ENCODE results near the gene CDSN.

The CDSN gene

GRCh38 chr6:31114970-31115849 is 5.0 kb downstream of the CDSN start:
- DNase-seq, result no peak

DNA sequence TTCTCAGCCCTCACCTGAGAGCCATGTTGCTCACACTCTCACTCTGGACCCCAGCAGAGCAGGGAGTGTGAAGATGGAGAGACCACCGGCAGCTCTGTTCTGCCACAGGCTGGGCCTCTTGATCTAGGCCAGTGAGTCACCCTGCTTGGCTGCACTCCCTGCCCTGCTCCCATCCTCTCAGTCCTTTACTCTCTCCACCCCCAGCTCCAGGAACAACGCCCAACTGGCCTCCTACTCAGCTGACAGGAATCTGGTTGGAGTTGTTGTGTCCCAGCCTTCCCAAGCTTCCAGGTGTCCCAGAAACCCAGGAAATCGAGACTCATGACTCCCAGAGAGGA is 5.7 kb downstream of the CDSN start, which contains the start of gene PSORS1C1:
Gene PSORS1C1, plus strand, starts transcription at position 260 of the 338 bp plus-strand sequence. CDS start 14,833 bp downstream, outside the sequence.
- no peak for DNase-seq

DNA sequence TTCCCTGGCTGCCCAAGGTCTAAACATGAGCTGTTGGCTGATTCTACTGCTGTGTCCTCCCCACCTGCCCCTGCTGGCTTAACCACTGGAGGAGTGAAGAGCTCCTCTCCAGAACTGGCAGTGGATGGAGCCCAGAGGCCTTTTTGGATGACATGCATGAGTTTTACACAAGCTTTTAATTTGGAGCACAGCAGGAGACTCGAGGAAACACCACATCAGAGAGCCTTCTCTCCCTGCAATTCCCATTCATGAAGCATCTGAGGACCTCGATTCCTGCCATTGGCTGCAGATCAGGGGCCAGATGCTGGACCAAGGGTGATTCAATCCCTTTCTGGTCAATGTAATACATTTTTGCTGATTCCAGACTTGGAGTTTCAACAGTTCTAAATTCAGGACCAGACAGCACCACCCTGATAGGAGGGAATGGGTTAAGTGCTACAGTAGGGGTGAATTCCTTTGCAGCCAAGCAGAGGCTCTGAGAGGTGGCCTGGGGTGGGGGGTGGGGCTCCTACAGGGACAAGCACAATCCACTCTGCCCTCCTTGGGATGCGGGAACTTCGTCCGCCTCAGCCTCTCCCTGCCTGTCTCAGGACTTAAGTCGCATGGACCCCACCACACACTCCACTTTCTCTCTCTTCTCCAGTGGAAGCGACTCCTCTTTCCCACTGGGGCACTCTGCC is 6.2 kb downstream of the CDSN start:
- no peak for DNase-seq

GRCh38 chr6:31112478-31112877 is 7.8 kb downstream of the CDSN start, which contains the start of gene C6orf15:
Gene C6orf15 (minus strand): TSS chr6:31112575. CDS start chr6:31112555, 20 bp downstream.
- DNase-seq, result no peak

- no peak for DNase-seq
Observed at GRCh38 chr6:31111712-31112111, 8.5 kb downstream of the CDSN start.

DNA sequence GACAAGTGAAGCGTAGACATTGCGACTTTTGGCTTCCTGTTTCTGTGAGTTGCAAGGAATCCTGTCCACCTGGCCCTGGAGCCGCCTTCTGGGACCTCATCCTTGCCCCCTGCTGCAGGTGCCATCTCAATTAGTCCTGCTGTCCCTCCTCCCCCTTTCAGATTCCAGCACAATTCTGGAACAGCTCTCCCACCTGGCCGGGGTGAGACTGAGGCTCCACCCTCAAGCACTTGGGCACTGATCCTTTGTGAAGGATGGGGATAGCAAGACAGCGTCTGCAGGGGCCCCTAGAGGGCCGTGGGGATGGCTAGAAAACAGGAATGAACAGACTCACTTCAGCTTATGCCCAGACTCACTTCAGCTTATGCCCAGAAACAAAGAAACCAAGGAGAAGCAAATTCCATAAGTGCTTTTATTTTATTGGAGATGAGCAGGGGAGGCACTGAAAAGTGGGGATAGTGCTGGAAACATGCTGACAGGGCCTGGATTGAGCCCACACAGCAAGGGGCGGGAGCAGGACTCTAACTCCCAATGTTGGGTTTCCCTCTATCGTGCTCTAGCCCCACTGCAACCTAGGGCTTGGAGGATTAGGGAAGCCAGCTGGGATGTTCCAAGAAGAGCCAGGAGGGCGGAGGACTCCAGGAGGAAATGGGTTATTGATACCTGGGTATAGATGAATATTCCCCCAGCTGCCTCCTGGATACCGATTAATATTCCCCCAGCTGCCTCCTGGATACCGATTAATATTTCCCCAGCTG is 9.2 kb downstream of the CDSN start:
- DNase-seq, result no peak

DNA sequence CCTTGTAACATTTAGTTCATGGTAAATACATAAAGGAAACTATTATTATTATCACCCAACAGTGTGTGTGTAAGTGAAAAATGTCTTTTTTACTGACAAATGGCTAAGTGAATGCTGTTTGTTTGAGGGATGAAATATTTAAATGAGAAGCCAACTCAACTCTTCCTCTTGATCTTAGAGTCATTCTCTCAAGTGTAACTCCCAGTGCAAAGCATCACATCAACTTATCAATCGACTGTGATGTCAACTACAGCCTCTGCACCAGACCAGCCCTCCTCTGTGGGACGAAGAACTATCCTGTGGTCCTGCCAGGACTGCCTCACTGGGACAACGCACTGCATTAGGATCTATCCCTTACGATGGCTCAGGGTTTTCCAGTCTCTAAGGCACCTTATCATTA is 13.2 kb downstream of the CDSN start:
- DNase-seq, result no peak

DNA sequence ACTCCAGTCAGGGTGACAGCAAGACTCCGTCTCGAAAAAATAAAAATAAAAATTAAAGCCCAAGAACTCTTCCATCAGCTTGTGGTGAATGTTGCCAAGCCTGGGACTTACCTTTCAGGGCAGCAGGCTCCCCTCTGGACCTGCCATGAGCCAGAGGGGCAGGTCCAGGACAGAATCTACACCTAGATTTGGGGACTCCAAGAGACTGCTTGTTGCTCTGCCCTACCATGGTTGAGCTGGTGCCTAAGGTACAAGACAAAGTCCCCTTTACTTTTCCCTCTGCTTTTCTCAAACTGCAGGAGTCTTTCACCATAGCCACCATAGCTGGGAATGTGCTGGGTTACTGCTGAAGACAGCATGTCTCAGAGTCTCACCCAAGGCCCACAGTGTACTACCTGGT is 17.1 kb downstream of the CDSN start:
- DNase-seq, result no peak

- DNase-seq, result no peak
Observed at GRCh38 chr6:31098449-31098938, 21.8 kb downstream of the CDSN start.

GRCh38 chr6:31096656-31097055 is 23.6 kb downstream of the CDSN start:
- no peak for DNase-seq

DNA sequence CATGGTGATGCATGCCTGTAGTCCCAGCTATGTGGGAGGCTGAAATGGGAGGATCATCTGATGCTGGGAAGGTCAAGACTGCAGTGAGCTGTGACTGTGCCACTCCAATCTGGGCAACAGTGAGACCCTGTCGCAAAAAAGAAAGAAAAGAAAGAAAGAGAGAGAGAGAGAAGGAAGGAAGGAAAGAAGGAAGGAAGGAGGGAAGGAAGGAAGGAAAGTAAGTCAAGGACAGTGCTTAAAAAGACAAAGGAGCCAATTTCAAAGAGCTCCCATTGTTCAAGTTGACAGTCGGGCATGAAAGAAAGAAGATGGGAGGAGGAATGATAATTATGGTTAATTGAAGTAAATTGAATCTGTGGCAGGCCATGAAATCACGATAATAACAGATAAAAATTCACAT is 24.0 kb downstream of the CDSN start:
- DNase-seq, result no peak

DNA sequence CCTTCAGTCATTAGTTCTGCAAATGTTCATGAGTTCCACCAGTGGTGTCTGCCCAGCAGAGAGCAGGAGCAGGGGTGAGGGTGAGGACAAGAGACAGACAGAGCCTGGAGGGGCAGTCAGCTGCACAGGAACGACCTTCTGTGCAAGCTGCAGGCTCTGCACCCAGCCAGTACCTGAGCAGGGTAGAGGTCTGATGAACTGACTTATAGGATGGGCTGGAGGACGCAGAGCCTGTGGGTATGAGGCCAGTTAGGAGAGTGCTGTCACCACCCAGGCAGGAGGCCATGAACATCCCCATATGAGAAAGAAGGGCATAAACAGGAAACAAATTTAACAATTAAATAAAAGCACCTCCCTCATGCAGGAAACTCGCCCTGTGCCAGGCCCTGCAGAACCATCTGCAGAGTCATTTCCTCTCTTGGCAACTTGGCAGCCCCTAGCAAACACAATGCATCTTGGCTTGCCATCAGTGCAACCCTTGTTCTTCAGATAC is 25.8 kb downstream of the CDSN start:
- peak; percentile 30 for DNase-seq

DNA sequence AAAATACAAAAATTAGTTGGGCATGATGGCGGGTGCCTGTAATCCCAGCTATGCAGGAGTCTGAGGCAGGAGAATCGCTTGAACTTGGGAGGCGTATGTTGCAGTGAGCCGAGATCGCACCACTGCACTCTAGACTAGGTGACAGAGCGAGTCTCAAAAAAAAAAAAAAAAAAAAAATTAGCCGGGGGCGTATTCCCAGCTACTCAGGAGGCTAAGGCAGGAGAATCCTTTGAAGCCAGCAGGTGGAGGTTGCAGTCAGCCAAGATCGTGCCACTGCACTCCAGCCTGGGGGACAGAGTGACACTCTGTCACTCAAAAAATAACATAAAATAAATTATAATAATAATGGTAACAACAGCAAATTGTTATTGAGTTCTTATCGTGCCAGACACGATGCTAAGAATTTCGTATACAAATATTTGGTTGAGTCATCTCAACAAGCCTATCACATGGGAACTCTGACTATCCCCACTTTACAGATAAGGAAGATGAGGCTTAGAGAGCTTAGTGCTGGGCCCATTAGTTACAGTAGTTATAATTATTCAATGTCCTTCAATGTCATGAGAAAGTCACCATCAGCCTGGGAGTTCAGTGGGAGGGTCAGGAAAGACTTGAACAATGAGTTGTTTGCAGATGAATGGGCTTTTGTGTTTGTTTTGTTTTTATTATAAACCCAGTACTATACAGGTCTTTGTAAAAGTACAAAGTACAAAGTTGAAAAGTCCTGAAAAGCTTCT is 27.3 kb downstream of the CDSN start:
- no peak for DNase-seq

- DNase-seq, result no peak
Observed at GRCh38 chr6:31092238-31092637, 28.0 kb downstream of the CDSN start.

- no peak for DNase-seq
Observed at GRCh38 chr6:31091680-31092079, 28.6 kb downstream of the CDSN start.

GRCh38 chr6:31090973-31091364 is 29.3 kb downstream of the CDSN start:
- DNase-seq, result no peak

DNA sequence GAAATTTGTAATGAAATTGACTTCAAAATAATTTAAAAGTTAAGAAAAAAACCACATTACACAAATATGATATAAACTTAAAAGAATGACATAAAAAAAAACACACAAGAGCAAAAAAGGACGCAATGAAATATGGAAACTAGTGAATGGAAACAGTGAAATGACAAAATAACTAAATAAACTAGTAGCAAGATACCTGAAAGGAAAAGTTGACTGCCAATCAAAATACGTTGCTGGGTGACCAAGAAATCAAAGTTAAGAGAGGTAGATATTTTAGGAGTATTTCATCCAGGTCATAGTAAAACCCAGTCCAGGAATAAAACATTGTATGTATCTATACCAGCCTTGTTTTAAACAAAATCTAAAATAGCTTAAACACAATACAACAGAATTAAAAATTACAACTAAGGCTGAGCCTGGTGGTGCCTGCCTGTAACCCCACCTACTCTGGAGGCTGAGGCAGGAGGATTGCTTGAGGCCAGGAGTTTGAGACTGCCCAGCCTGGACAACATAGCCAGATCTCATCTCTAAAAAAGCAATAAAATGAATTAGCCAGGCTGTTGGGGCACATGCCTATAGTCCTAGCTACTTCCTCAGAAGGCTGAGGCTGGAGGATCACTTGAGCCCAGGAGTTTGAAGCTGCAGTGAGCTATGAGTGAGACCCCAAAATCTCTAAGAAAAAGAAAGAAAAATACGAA is 29.8 kb downstream of the CDSN start:
- no peak for DNase-seq

DNA sequence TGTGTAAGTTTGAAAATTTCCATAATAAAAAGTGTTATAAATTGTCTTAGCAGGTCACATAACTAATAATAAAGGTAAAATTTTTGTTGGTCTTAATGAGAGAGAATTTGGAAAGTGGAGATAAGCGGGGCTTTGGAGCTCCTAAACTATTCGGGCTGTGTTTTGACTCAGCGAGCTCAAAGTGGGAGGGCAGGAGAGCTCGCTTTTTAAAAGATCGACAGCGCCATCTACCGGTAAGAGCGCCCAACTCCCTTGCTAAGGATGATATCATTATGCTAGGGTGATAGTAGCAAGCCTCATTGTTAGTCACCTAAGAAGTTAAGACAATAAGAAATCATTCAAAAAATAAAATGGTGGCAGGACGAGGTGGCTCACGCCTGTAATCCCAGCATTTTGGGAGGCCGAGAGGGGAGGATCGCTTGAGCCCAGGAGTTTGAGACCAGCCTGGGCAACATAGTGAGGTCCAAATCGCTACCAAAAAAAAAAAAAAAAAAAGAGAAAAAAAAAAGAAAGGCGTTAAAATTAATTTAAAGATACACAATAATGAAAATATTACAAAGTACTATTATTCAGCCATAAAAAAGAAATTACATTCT is 32.7 kb downstream of the CDSN start:
- DNase-seq, result peak; percentile 96

GRCh38 chr6:31086788-31087440 is 33.3 kb downstream of the CDSN start:
- no peak for DNase-seq

- peak; percentile 67 for DNase-seq
Observed at GRCh38 chr6:31083742-31084354, 36.4 kb downstream of the CDSN start.

Measured in stimulated activated CD8-positive, alpha-beta memory T cell treated with anti-CD3 and anti-CD28 coated beads, Interleukin-4, amount 100 ng/mL, for 48 hours (primary cell).